Iris pigment epithelial cell (primary cell): ENCODE data around the gene STRIT1.
"Not testable (repeated sequence)": the region's sequence is repeated elsewhere in the genome, so short reads cannot be mapped to it uniquely, and the experiment has no call there.

Experiments
- DNase-seq: peaks from one replicate; pipeline ENCODE4 v3.0.0-alpha.2; 2011; ENCODE audit warnings: low read depth

Gene STRIT1

DNA sequence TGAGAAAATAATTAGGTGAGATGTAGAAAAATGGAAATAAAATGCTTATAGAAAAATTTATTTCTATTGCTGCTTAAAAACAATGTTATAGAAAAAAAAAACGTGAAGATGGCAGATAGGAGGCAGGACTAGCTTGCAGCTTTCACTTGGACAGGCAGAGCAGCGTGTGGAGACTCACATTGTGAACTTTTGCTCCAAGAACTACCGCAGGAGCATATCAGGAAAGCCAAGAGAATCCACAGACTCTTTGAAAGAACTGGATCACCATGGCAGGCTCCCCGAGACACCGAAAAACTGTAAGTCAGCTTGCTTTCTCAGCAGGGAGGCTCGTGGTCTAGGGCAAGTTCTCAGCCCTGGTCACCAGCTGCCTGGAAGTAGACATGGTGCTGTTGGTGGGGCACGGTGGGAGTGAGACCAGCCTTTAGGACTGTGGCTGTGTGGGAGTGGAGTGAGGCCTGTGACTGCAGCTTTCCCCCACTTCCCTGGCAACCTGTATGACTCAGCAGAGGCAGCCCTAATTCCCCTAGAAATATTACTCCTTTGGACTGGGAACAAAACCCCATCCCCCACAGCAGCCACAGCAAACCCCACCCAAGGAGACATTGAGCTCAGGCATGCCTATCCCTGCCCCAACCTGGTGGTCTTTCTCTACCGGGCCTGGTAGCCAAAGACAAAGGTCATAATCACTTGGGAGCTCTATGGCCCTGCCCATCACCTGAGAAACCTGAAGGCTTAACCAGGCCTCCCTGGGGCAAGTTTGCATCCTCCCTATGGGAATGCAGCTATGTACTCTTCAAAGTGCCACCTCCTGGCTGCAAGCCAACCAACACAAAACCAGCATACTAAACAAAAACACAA lies 22.8 kb downstream of the STRIT1 start:
- DNase-seq: peak; percentile 20

- no peak for DNase-seq
These were observed 23.4 kb downstream of the STRIT1 start for GRCh38 chr3:155270063-155270462.

DNA sequence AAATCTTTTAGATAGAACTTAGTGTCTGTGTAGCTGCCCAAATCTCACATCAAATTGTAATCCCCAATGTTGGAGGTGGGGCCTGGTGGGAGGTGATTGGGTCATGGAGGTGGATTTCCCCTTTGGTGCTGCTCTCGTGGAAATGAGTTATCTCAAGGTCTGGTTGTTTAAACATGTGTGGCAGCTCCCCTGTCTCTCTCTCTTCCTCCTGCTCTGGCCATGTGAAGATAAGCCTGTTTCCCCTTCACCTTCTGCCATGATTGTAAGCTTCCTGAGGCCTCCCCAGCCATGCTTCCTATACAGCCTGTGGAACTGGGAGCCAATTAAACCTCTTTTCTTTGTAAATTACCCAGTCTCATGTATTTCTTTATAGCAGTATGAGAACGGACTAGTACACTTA lies 30.6 kb downstream of the STRIT1 start:
- DNase-seq: not testable (repeated sequence)

GRCh38 chr3:155262295-155262694 lies 31.2 kb downstream of the STRIT1 start:
- no peak for DNase-seq

DNA sequence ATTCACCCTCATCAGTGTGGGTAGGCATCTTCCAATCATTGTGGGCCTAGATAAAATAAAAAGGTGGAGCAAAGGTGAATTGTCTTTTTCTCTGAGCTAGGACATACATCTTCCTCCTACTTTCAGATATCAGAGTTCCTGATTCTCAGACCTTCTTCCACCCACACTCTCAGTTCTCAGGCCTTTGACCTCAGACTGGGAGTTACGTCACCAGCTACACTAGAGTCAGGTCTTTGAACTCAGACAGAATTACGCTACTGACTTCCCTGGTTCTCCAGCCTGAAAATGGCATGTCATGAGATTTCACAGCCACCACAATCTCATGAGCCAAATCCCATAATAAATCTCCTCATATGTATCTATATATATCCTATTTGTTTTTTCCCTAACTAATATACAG lies 39.0 kb downstream of the STRIT1 start:
- DNase-seq: no peak

GRCh38 chr3:155252535-155252934 lies 40.9 kb downstream of the STRIT1 start:
- DNase-seq: peak; percentile 65

DNA sequence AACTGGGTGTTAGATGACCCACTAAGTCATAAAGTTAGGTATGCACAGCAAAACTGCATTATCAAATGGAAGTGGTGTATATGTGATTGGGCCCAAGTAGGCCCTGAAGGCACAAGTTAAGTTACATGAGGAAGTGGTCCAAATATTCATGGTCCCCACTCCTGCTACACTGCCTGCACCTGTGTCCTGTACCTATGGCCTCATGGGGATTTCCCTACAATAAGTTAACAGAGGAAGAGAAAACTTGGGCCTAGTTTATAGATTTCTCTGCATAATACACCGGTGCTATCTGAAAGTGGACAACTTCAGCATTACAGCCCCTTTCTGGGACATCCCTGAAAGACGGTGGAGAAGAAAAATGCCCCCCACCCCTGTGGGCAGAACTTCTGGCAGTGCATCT lies 41.5 kb downstream of the STRIT1 start:
- DNase-seq: no peak

DNA sequence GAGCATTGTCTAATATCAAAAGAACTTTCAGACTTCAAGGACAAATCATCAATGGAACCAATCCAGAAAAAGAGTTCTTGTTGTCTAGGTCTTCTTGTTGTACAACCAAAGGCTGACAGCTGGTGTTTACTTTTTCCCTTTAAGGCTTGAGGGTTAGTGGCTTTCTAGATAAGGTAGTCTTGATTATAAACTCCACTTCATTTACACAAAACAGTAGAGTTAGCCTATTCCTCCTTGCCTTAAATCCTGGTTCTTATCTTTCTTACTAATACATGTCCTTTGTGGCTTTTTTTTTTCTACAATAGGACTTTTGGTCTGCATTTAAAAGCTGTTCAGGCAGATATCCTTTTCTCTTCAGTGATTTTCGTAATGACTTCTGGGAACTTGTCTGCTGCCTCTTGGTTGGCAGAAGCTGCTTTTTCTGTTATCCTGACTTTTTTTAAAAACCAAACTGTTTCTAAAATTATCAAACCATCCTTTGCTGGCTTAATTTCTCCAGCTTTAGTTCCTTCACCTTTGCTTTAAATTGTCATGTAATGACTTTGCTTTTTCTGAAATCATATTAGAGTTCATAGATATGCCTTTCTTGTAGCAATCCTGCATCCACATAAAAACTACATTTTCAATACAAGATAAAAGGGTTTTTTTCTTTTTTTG lies 44.8 kb downstream of the STRIT1 start:
- DNase-seq: no peak

- no peak for DNase-seq
These were observed 48.8 kb downstream of the STRIT1 start for GRCh38 chr3:155244699-155245098.

DNA sequence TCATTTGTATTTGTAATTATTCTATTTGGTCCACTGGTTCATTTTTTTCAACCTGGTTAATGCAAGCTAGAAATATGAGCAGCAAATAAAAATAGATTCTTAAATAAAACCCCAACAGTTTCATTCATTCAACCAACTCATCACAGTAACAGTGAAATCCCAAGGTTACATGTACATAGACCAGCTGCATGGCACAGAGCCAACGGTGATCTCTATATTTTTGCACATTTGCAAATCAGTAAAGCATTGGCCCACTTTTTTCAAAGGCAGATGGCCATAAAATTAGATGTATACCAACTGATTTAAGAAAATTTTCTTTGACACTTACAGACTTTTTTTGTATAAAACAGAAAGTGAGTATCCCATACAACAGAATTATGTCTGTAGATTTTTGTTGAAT lies 49.3 kb downstream of the STRIT1 start:
- DNase-seq: peak; percentile 58

- peak; percentile 43 for DNase-seq
These were observed 50.0 kb downstream of the STRIT1 start for GRCh38 chr3:155243512-155243921.

DNA sequence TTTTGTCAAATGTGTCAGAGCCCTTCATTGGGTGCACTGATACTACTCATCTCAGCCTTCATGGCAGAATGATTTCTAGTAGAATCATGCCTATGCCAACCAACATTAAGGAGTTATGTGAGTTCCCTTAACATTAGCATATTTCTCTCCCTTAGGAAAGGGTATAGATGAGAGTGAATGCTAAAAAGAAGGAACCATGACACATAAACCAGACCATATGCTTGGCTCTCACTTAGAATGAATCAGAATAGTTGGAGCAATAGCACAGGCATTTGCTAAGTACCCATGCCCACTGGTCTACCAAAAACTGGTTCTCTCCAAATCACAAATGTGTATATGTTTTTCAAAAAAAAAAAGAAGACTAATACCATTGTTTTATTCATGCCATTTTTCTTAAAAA lies 51.1 kb downstream of the STRIT1 start:
- DNase-seq: no peak

GRCh38 chr3:155241579-155241978 lies 51.9 kb downstream of the STRIT1 start:
- no peak for DNase-seq
